Measurements from ENCODE around the gene SOWAHA.
"Not testable (repeated sequence)": the region's sequence is repeated elsewhere in the genome, so short reads cannot be mapped to it uniquely, and the experiment has no call there.

GRCh38 chr5:132805872-132806271, 7.2 kb upstream of the SOWAHA start:
- not testable (repeated sequence) for TF ChIP-seq CTCF (conservative IDR thresholded peaks at IDR 0.05); ZFX (IDR thresholded peaks at IDR 0.05)

Measured in C4-2B (cell line).